B cell (primary cell): Measurements from ENCODE around the gene ARHGEF19.

Experiments used
- EZH2 ChIP-seq: IDR thresholded peaks from 2 replicates; pipeline ENCODE4 v1.6.1; 2012; ENCODE audit warnings: borderline replicate concordance, low read depth, mild to moderate bottlenecking, moderate library complexity, low read length; ENCODE audit not compliant: insufficient read depth, poor library complexity, severe bottlenecking
- TF ChIP-seq, protein P1 (sequence below): fragments of 200-600 bp; IDR thresholded peaks from one replicate; pipeline ENCODE4 v1.8.0; 2022; ENCODE audit warnings: antibody characterized with exemption, mild to moderate bottlenecking

DNA sequence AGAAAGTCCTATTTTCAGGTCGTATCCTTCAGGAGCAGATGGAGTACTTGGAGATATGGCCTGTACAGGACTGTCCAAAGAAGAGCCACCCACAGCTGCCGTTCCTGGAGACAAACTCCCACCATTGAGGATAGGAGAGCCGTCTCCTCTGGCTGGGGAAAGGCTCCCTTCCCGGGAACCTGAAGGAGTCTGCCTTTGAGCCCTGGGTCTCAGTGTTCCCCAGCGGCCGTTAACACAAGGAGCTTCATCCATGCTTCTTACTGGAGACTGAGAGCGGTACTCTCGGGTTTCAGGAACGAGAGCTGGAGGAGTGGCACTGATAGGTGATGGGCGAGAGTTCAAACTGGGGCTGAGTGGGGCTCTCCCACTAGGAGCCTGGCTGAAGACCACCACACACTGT is 38.9 kb upstream of the ARHGEF19 start:
- TF ChIP-seq, protein P1, sequence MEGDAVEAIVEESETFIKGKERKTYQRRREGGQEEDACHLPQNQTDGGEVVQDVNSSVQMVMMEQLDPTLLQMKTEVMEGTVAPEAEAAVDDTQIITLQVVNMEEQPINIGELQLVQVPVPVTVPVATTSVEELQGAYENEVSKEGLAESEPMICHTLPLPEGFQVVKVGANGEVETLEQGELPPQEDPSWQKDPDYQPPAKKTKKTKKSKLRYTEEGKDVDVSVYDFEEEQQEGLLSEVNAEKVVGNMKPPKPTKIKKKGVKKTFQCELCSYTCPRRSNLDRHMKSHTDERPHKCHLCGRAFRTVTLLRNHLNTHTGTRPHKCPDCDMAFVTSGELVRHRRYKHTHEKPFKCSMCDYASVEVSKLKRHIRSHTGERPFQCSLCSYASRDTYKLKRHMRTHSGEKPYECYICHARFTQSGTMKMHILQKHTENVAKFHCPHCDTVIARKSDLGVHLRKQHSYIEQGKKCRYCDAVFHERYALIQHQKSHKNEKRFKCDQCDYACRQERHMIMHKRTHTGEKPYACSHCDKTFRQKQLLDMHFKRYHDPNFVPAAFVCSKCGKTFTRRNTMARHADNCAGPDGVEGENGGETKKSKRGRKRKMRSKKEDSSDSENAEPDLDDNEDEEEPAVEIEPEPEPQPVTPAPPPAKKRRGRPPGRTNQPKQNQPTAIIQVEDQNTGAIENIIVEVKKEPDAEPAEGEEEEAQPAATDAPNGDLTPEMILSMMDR, result no peak
- no peak for TF ChIP-seq EZH2
